Measurements from ENCODE around the gene ZNF394.

DNA sequence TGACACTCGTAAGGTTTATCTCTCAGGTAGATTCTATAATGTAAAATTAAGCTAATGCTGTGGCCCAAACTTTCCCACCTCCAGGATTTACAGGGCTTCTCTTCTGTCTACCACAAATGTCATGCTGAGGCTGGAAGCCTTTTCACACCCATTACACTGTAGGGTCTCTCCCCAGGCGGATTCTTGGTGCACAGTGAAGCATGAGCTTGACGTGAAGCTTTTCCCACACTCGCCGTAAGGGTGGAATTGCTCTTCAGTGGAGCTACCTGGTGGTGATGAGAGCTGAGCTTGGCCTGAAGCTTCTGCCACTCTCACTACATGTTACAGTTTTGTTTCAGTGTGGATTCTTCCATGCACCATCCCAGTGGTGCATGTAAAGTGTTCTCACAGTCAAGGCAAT, 40.5 kb upstream of the ZNF394 start:
- no peak for TF ChIP-seq EZH2phosphoT487 (IDR thresholded peaks at IDR 0.05; ENCODE audit: borderline replicate concordance, low read depth, low read length)
- TF ChIP-seq, protein P1, sequence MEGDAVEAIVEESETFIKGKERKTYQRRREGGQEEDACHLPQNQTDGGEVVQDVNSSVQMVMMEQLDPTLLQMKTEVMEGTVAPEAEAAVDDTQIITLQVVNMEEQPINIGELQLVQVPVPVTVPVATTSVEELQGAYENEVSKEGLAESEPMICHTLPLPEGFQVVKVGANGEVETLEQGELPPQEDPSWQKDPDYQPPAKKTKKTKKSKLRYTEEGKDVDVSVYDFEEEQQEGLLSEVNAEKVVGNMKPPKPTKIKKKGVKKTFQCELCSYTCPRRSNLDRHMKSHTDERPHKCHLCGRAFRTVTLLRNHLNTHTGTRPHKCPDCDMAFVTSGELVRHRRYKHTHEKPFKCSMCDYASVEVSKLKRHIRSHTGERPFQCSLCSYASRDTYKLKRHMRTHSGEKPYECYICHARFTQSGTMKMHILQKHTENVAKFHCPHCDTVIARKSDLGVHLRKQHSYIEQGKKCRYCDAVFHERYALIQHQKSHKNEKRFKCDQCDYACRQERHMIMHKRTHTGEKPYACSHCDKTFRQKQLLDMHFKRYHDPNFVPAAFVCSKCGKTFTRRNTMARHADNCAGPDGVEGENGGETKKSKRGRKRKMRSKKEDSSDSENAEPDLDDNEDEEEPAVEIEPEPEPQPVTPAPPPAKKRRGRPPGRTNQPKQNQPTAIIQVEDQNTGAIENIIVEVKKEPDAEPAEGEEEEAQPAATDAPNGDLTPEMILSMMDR (conservative IDR thresholded peaks at IDR 0.05; ENCODE audit: low read length): no peak

Measured in OCI-LY7 (cell line).